Left ventricle myocardium inferior (tissue), 1 donor: ENCODE results near the gene SFMBT1. TPM values are rescaled to one million over a fixed set of nuclear protein-coding genes. Genes with fewer than 3 reads are reported as not detected.

Experiments
- DNase-seq: peaks from one replicate; pipeline ENCODE4 v3.0.0-alpha.2; 2020
- H3K27ac ChIP-seq: fragments of 200-600 bp; replicated peaks from 2 replicates; pipeline ENCODE4 v1.8.0; 2021
- H3K27me3 ChIP-seq: fragments of 200-600 bp; 2 replicates; pipeline ENCODE4 v1.8.0; 2021; ENCODE audit warnings: low read depth
- H3K36me3 ChIP-seq: fragments of 200-600 bp; 2 replicates; pipeline ENCODE4 v1.8.0; 2021
- H3K4me1 ChIP-seq: fragments of 200-600 bp; 2 replicates; pipeline ENCODE4 v1.8.0; 2021
- H3K4me3 ChIP-seq: fragments of 200-600 bp; 2 replicates; pipeline ENCODE4 v1.8.0; 2021; ENCODE audit warnings: mild to moderate bottlenecking, moderate library complexity
- H3K9me3 ChIP-seq: fragments of 200-600 bp; replicated peaks from 2 replicates; pipeline ENCODE4 v1.8.0; 2021
- CTCF ChIP-seq: fragments of 200-600 bp; IDR thresholded peaks from 2 replicates; pipeline ENCODE4 v1.8.0; 2021; ENCODE audit warnings: antibody characterized with exemption, mild to moderate bottlenecking, borderline replicate concordance
- intact Hi-C: fragments of 100-400 bp; cut with micrococcal nuclease; formaldehyde crosslinking; loops from one replicate; pipeline ENCODE4 v1.11.0; 2022
- total RNA-seq: library from RNA; stranded (reverse); fragmentation: NEBNext Ultra II Directional; extraction: Animal tissue kit (Norgen Biotek cat#: 25700); gene quantifications from one replicate; pipeline ENCODE4 v1.2.1, GENCODE V29; 2021
- donor health status: DM: no; HTN: yes; CAD: no; lungs with severe emphysema.

SFMBT1 gene
- total RNA-seq, 1 donor from 2014 or later: 15.9 TPM

- Histone ChIP-seq H3K36me3 (peaks cover 14% of the 10 kb centered on the region), H3K4me1 (peaks cover 10% of the 10 kb centered on the region), H3K27me3 (no peaks in the 10 kb centered on the region), H3K9me3 (no peaks in the 10 kb centered on the region), H3K27ac (no peak overlapping the region), H3K4me3 (no peak overlapping the region)
- no peak for DNase-seq
- intact Hi-C loops: no loop called here
- TF ChIP-seq CTCF: no peak
Observed at GRCh38 chr3:52857864-52858263, 188.0 kb downstream of the SFMBT1 start.

- no peak overlapping the region for H3K27ac ChIP-seq
- peaks cover 22% of the 10 kb centered on the region for H3K36me3 ChIP-seq
- no peak overlapping the region for H3K4me3 ChIP-seq
- no peak for TF ChIP-seq CTCF
- intact Hi-C loops: no loop called here
- peaks cover 10% of the 10 kb centered on the region for H3K4me1 ChIP-seq
- no peaks in the 10 kb centered on the region for H3K9me3 ChIP-seq
- no peaks in the 10 kb centered on the region for H3K27me3 ChIP-seq
- no peak for DNase-seq
Observed at GRCh38 chr3:52857133-52857532, 188.7 kb downstream of the SFMBT1 start.

- no peak for TF ChIP-seq CTCF
- Histone ChIP-seq H3K4me3 (no peak overlapping the region), H3K27ac (no peak overlapping the region), H3K9me3 (no peaks in the 10 kb centered on the region), H3K36me3 (peaks cover 26% of the 10 kb centered on the region), H3K4me1 (peaks cover 10% of the 10 kb centered on the region), H3K27me3 (no peaks in the 10 kb centered on the region)
- intact Hi-C loops: no loop called here
- no peak for DNase-seq
Observed at GRCh38 chr3:52856666-52857065, 189.2 kb downstream of the SFMBT1 start.

- H3K36me3 ChIP-seq: peaks cover 48% of the 10 kb centered on the region
- no peak for TF ChIP-seq CTCF
- H3K9me3 ChIP-seq: no peaks in the 10 kb centered on the region
- peaks cover 10% of the 10 kb centered on the region for H3K4me1 ChIP-seq
- no peak overlapping the region for H3K27ac ChIP-seq
- H3K4me3 ChIP-seq: no peak overlapping the region
- no peaks in the 10 kb centered on the region for H3K27me3 ChIP-seq
- intact Hi-C loops: no loop called here
- no peak for DNase-seq
Observed at GRCh38 chr3:52854013-52854412, 191.9 kb downstream of the SFMBT1 start.

Other genes starting within 250 kb of the SFMBT1 start
- gene ITIH4, start 215.4 kb downstream of the SFMBT1 start, total RNA-seq: 5.0 TPM
- 32.7 TPM for gene MUSTN1, start 211.1 kb downstream of the SFMBT1 start, total RNA-seq
- 6.3 TPM for gene STIMATE, start 148.5 kb downstream of the SFMBT1 start, total RNA-seq
- 9.4 TPM for gene RFT1, start 84.4 kb upstream of the SFMBT1 start, total RNA-seq
- gene PRKCD, start 115.1 kb upstream of the SFMBT1 start, total RNA-seq: 13.6 TPM
- 32.1 TPM for gene TKT, start 209.9 kb upstream of the SFMBT1 start, total RNA-seq